ENCODE measurements around the gene BEND7. TPM values are rescaled to one million over a fixed set of nuclear protein-coding genes. Genes with fewer than 3 reads are reported as not detected.

Gene BEND7
- total and polyA plus RNA-seq, 2 donors (not counting 3 experiments of a cell fraction or from before 2014, with no cell fraction given), result 7.3 to 31.7 TPM

GRCh38 chr10:13416760-13417159 is 112.1 kb downstream of the BEND7 start:
- no peaks in the 10 kb centered on the region for H3K9me3 ChIP-seq (replicated peaks; ENCODE audit: control insufficient read depth, insufficient read depth, low read length)
- no peaks in the 10 kb centered on the region for H3K9me1 ChIP-seq (replicated peaks; ENCODE audit: control insufficient read depth, extremely low read depth, insufficient read depth, low read length)
- CTCF ChIA-PET, result interaction anchor here (1.2 to 5.6 kb wide), 3 partner anchors 23 to 120 kb away, joined by 4 to 56 read pairs (median 15); no protein-coding TSS in a partner anchor
- no peak overlapping the region for H3K27ac ChIP-seq (ENCODE audit: insufficient read depth, low read depth, low read length)
- no peak overlapping the region for H3K9ac ChIP-seq (replicated peaks; ENCODE audit: extremely low read depth, insufficient read depth, low read length)
- H3K4me2 ChIP-seq (ENCODE audit: insufficient read depth, low read length), result no peak overlapping the region
- no peak for FAIRE-seq
- no peaks in the 10 kb centered on the region for H3K4me1 ChIP-seq (ENCODE audit: control insufficient read depth, extremely low read depth, insufficient read depth, low read length)
- intact Hi-C loops (cut with micrococcal nuclease), result no loop called here
- POLR2A ChIA-PET, result no interaction called here
- H3K79me2 ChIP-seq (ENCODE audit: control insufficient read depth, insufficient read depth, low read length), result no peaks in the 10 kb centered on the region
- no peak for DNase-seq (ENCODE audit: low read depth, low spot score)
- H3K4me3 ChIP-seq (replicated peaks in 1 of 3; ENCODE audit: insufficient read depth in 1 of 3, low read depth in 1 of 3, low read length in 3 of 3), result no peak overlapping the region
- dilution Hi-C loops (cut with MboI; ENCODE audit: extremely low pct_ligation_motif_present, low sequenced_read_pairs), result no loop called here
- H3K36me3 ChIP-seq (ENCODE audit: control insufficient read depth in 2 of 2, extremely low read depth in 1 of 2, insufficient read depth in 2 of 2, low read length in 2 of 2), result no peaks in the 10 kb centered on the region
- no peaks in the 10 kb centered on the region for H4K20me1 ChIP-seq (replicated peaks; ENCODE audit: control insufficient read depth, extremely low read depth, insufficient read depth, low read length)
- TF ChIP-seq EZH2 (IDR thresholded peaks at IDR 0.05; ENCODE audit: borderline replicate concordance, low read depth, low read length, severe bottlenecking) (no peak), MYC (IDR thresholded peaks at IDR 0.05; ENCODE audit: low read depth, low read length) (no peak), GATA2 (IDR thresholded peaks at IDR 0.05; ENCODE audit: insufficient read depth, insufficient read length, low read depth, low read length) (no peak), CTCF (IDR thresholded peaks at IDR 0.05; ENCODE audit: extremely low read depth in 1 of 2, insufficient read depth in 1 of 2, low read depth in 1 of 2, low read length in 2 of 2) (no peak), POLR2A (IDR thresholded peaks at IDR 0.05; ENCODE audit: low read depth, low read length) (no peak), MAX (IDR thresholded peaks at IDR 0.05; ENCODE audit: insufficient read depth, insufficient read length) (no peak), FOS (IDR thresholded peaks at IDR 0.05; ENCODE audit: borderline replicate concordance, insufficient read depth, low read length) (no peak), POLR2AphosphoS5 (IDR thresholded peaks at IDR 0.05; ENCODE audit: insufficient read depth, low read depth, low read length) (no peak), JUN (IDR thresholded peaks at IDR 0.05; ENCODE audit: borderline replicate concordance, insufficient read depth, insufficient read length, low read depth) (no peak)
- no peak overlapping the region for H2AFZ ChIP-seq (ENCODE audit: low read depth, low read length)
- peaks cover 5 to 7% of the 10 kb centered on the region in 2 experiments for H3K27me3 ChIP-seq (ENCODE audit: control insufficient read depth in 2 of 2, insufficient read depth in 2 of 2, low read length in 2 of 2)
- no TSS peak for BruUV-seq (replicated peaks)
